Esophagus muscularis mucosa (tissue), 4 donors: ENCODE data around the gene ADSS1. TPM values are rescaled to one million over a fixed set of nuclear protein-coding genes. Genes with fewer than 3 reads are reported as not detected.
A peak's percentile ranks its signal among the peaks of the same experiment; 100 is the strongest.

Experiments
- DNase-seq: peaks from one replicate; pipeline ENCODE4 v3.0.0-alpha.2; 2017; ENCODE audit errors: extremely low spot score
- H3K27ac ChIP-seq, 4 donors: fragments of 200-600 bp; sonication (generic); replicated peaks in 1 of 4; 1 replicate in 3 of 4; 2 replicates in 1 of 4; pipeline ENCODE4 v1.5.1; 2016 to 2019; ENCODE audit warnings: mild to moderate bottlenecking in 1 of 4
- H3K27me3 ChIP-seq, 4 donors: fragments of 200-600 bp; sonication (generic); one replicate each; pipeline versions ENCODE4 v1.5.1 to v1.6.0; 2016 to 2019
- H3K36me3 ChIP-seq, 4 donors: fragments of 200-600 bp; sonication (generic); one replicate each; pipeline ENCODE4 v1.5.1; 2016 to 2019
- H3K4me1 ChIP-seq, 4 donors: fragments of 200-600 bp; sonication (generic); one replicate each; pipeline ENCODE4 v1.5.1; 2016 to 2019
- H3K4me3 ChIP-seq, 4 donors: fragments of 200-600 bp; sonication (generic); 1 replicate in 2 of 4; 2 replicates in 2 of 4; pipeline ENCODE4 v1.5.1; 2016 to 2019; ENCODE audit warnings: mild to moderate bottlenecking in 4 of 4, moderate library complexity in 1 of 4
- H3K9me3 ChIP-seq, 4 donors: fragments of 200-600 bp; sonication (generic); 1 replicate in 3 of 4; 2 replicates in 1 of 4; pipeline ENCODE4 v1.5.1; 2016 to 2019
- CTCF ChIP-seq, 3 experiments: fragments of 200-600 bp in 2 of 3; fragments of 450-650 bp in 1 of 3; sonication (generic) in 2 of 3; IDR thresholded peaks; one replicate each; pipeline ENCODE4 v1.5.1; 2017 to 2019; ENCODE audit warnings: antibody characterized with exemption in 3 of 3, mild to moderate bottlenecking in 2 of 3, moderate library complexity in 1 of 3
- EP300 ChIP-seq: sonication (generic); formaldehyde crosslinking; IDR thresholded peaks from one replicate; pipeline ENCODE4 v1.6.1; 2017; ENCODE audit warnings: antibody characterized with exemption
- POLR2A ChIP-seq: fragments of 450-650 bp; IDR thresholded peaks from one replicate; pipeline ENCODE4 v1.6.1; 2017; ENCODE audit warnings: antibody characterized with exemption, moderate library complexity, mild to moderate bottlenecking, low read depth
- POLR2AphosphoS5 ChIP-seq, 2 donors: sonication (generic); formaldehyde crosslinking; IDR thresholded peaks; one replicate each; pipeline ENCODE4 v1.6.1; 2017; ENCODE audit warnings: antibody characterized with exemption in 2 of 2
- WGBS: methylation state at CpG from one replicate; pipeline ENCODE4 v1.1.5; 2018; 5-methylcytosine and 5-hydroxymethylcytosine counted together
- intact Hi-C: fragments of 100-400 bp; cut with DNase I; formaldehyde crosslinking; loops from one replicate; pipeline ENCODE4 v1.15.1; 2023
- total RNA-seq, 4 donors: library from RNA; depleted of rRNA; stranded (reverse); fragments of >200 nt; gene quantifications; one replicate each; pipeline versions ENCODE4 v1.1.0 to v1.2.1, GENCODE V29; 2016

The ADSS1 gene
- total RNA-seq, 4 donors from 2014 or later, result 4.3 to 7.9 (median 5.7) TPM

GRCh38 chr14:104677512-104678332, 46.3 kb upstream of the ADSS1 start:
- Histone ChIP-seq H3K36me3 (no peaks in the 10 kb centered on the region), H3K9me3 (no peaks in the 10 kb centered on the region), H3K27ac (peak overlapping the region; percentile 83 to 90 (median 86)), H3K4me3 (peak overlapping the region; percentile 60 to 69 (median 64)), H3K27me3 (peaks cover 0 to 5% (median 0%) of the 10 kb centered on the region in 4 donors), H3K4me1 (peaks cover 58 to 63% (median 60%) of the 10 kb centered on the region in 4 donors)
- peak; percentile 94 for DNase-seq
- intact Hi-C loops, result no loop called here
- TF ChIP-seq POLR2AphosphoS5 (IDR thresholded peaks at IDR 0.05) (peak; percentile 81 to 84), POLR2A (no peak), EP300 (no peak)
- WGBS, result 1% methylated on average over 35 of the region's 43 CpGs

DNA sequence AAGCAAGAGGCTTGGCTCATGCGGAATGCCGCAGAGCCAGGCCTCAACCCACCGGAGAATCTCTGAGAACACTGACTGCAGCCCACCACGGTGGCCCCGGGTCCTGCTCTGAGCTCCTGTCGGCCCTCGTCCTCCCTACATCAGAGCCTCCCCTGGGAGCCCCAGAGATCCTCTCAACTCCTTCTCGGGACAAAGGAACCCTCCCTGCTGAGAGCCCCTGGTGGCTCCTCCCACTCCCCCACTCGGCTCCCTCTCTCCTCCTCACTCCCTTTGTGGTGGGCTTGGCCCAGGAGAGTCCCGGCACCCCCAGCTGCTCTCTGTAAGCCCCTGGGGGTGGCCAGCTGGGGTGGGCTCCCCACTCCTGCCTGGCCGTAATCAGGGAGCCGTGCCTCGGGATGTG, 45.7 kb upstream of the ADSS1 start:
- TF ChIP-seq EP300 (no peak), CTCF (IDR thresholded peaks at IDR 0.05) (no peak), POLR2AphosphoS5 (IDR thresholded peaks at IDR 0.05) (no peak), POLR2A (no peak)
- Histone ChIP-seq H3K27me3 (peaks cover 0 to 5% (median 0%) of the 10 kb centered on the region in 4 donors), H3K4me3 (peak overlapping the region; percentile 60 to 69 (median 64)), H3K4me1 (peaks cover 59 to 68% (median 63%) of the 10 kb centered on the region in 4 donors), H3K9me3 (no peaks in the 10 kb centered on the region), H3K27ac (peak overlapping the region; percentile 83 to 90 (median 86)), H3K36me3 (no peaks in the 10 kb centered on the region)
- intact Hi-C loops, result no loop called here
- no peak for DNase-seq
- WGBS, result 22% methylated on average over 10 of the region's 13 CpGs

GRCh38 chr14:104678901-104679705, 44.9 kb upstream of the ADSS1 start:
- intact Hi-C loops, result no loop called here
- Histone ChIP-seq H3K4me3 (peak overlapping the region; percentile 60 to 69 (median 64)), H3K27me3 (peaks cover 0 to 5% (median 0%) of the 10 kb centered on the region in 4 donors), H3K27ac (peak overlapping the region; percentile 83 to 90 (median 86)), H3K4me1 (peaks cover 59 to 68% (median 63%) of the 10 kb centered on the region in 4 donors), H3K36me3 (no peaks in the 10 kb centered on the region), H3K9me3 (no peaks in the 10 kb centered on the region)
- TF ChIP-seq POLR2AphosphoS5 (IDR thresholded peaks at IDR 0.05) (no peak), POLR2A (no peak), CTCF (IDR thresholded peaks at IDR 0.05) (no peak)
- 91% methylated on average over 13 of the region's 18 CpGs for WGBS
- DNase-seq, result no peak

- Histone ChIP-seq H3K4me1 (peaks cover 59 to 68% (median 63%) of the 10 kb centered on the region in 4 donors), H3K36me3 (no peaks in the 10 kb centered on the region), H3K4me3 (no peak overlapping the region), H3K9me3 (no peaks in the 10 kb centered on the region), H3K27me3 (peaks cover 0 to 5% (median 0%) of the 10 kb centered on the region in 4 donors), H3K27ac (peak overlapping the region; percentile 71 to 90 (median 84))
- DNase-seq, result no peak
- TF ChIP-seq EP300 (no peak), POLR2AphosphoS5 (IDR thresholded peaks at IDR 0.05) (no peak), CTCF (IDR thresholded peaks at IDR 0.05) (no peak), POLR2A (no peak)
- WGBS, result 90% methylated on average over 11 of the region's 21 CpGs
- intact Hi-C loops, result no loop called here
Measured at GRCh38 chr14:104680056-104680805, 43.8 kb upstream of the ADSS1 start.
